Measurements from ENCODE around the gene SLC25A45.

DNA sequence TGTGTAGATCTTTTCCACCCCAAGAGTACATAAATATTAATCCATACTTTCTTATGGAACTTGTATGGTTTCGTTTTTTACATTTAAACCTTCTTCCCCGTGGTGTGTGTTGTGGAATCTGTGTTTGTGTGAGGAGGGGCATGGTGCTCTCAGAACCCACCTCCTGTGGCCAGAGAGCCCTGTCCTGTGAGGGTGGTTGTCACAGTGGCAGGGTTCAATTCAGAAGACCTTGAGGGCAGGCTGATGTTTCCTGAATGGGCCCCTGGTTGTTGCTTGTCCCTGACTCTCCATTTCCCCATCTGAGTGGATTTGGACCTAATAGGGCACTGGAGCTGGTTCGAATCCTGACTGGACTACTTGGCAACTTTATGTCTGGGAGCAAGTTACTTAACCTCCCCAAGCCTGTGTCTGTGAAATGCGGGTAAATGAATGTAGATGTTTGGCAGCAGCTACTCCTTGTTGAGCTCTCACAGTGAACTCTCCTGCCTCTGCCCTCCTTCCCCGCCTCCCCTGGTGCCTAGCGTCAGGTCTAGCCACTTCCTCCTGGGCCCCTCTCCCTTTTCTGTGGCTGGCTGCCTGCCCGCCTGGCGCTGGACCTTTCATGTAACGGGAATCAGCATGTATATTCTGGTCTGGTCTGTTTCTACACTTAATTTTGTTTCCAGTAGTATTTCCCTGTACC lies 47.4 kb upstream of the SLC25A45 start:
- no peak for TF ChIP-seq CTCF (conservative IDR thresholded peaks at IDR 0.05; ENCODE audit: low read depth, low read length)
- TF ChIP-seq CEBPB (IDR thresholded peaks at IDR 0.05; ENCODE audit: low read depth, low read length): no peak
- no peak for TF ChIP-seq RAD21 (IDR thresholded peaks at IDR 0.05; ENCODE audit: low read length)
- TF ChIP-seq ELK1 (IDR thresholded peaks at IDR 0.05; ENCODE audit: borderline replicate concordance, low read depth, low read length): no peak
- TF ChIP-seq SMC3 (IDR thresholded peaks at IDR 0.05; ENCODE audit: low read depth, low read length): no peak
- TF ChIP-seq RCOR1 (IDR thresholded peaks at IDR 0.05; ENCODE audit: insufficient replicate concordance, low read length): no peak
- TF ChIP-seq RFX5 (IDR thresholded peaks at IDR 0.05; ENCODE audit: low read depth, low read length): no peak
- TF ChIP-seq CHD1 (IDR thresholded peaks at IDR 0.05; ENCODE audit: low read depth, low read length): peak; percentile 93
- peak; percentile 80 for TF ChIP-seq POLR2A (IDR thresholded peaks at IDR 0.05; ENCODE audit: low read depth, low read length)
- no peak for TF ChIP-seq USF2 (IDR thresholded peaks at IDR 0.05; ENCODE audit: low read depth, low read length)
- TF ChIP-seq MXI1 (IDR thresholded peaks at IDR 0.05; ENCODE audit: borderline replicate concordance, low read depth, low read length): no peak; the same call in 1 of the 2 replicates
- TF ChIP-seq MAZ (IDR thresholded peaks at IDR 0.05; ENCODE audit: borderline replicate concordance, low read depth, low read length): no peak; the same call in 1 of the 2 replicates
